Activated CD8-positive, alpha-beta memory T cell treated with anti-CD3 and anti-CD28 coated beads for 4 hours (primary cell): Measurements from ENCODE around the gene OR2B6.
"Not testable (repeated sequence)": the region's sequence is repeated elsewhere in the genome, so short reads cannot be mapped to it uniquely, and the experiment has no call there.

ENCODE experiments used
- DNase-seq, 2 donors: peaks; one replicate each; pipeline ENCODE4 v3.0.0-alpha.2; 2020; ENCODE audit warnings: low read depth in 2 of 2

OR2B6 gene

GRCh38 chr6:27956941-27957340 is at the start of gene OR2B6:
TSS of gene OR2B6 (plus strand) at chr6:27957241. CDS start at chr6:27957241, 0 bp downstream.
- DNase-seq, result no peak

GRCh38 chr6:27908017-27908416 is 49.0 kb upstream of the OR2B6 start:
- DNase-seq, result no peak

GRCh38 chr6:27911956-27912446 is 45.0 kb upstream of the OR2B6 start, which contains the start of gene OR2B2:
TSS of gene OR2B2 (minus strand) at chr6:27912396. CDS start at chr6:27912319, 77 bp downstream.
- DNase-seq, result no peak

GRCh38 chr6:27922949-27923348 is 34.1 kb upstream of the OR2B6 start:
- no peak for DNase-seq

- DNase-seq, result no peak
Observed at GRCh38 chr6:27924179-27924578, 32.9 kb upstream of the OR2B6 start.

GRCh38 chr6:27928041-27928440 is 29.0 kb upstream of the OR2B6 start:
- not testable (repeated sequence) for DNase-seq

GRCh38 chr6:27929930-27930329 is 27.1 kb upstream of the OR2B6 start:
- DNase-seq, result not testable (repeated sequence)

GRCh38 chr6:27931209-27931608 is 25.8 kb upstream of the OR2B6 start:
- DNase-seq, result no peak

- no peak for DNase-seq
Observed at GRCh38 chr6:27940766-27941165, 16.3 kb upstream of the OR2B6 start.

GRCh38 chr6:27943072-27943471 is 14.0 kb upstream of the OR2B6 start:
- not testable (repeated sequence) for DNase-seq

- no peak for DNase-seq
Observed at GRCh38 chr6:27948237-27948636, 8.8 kb upstream of the OR2B6 start.

GRCh38 chr6:27951040-27951439 is 6.0 kb upstream of the OR2B6 start:
- no peak for DNase-seq

- DNase-seq, result no peak
Observed at GRCh38 chr6:27957516-27957915, 475 bp downstream of the OR2B6 start.

GRCh38 chr6:27962506-27962905 is 5.5 kb downstream of the OR2B6 start:
- DNase-seq, result no peak

GRCh38 chr6:27966044-27966443 is 9.0 kb downstream of the OR2B6 start:
- DNase-seq, result no peak

- no peak for DNase-seq
Observed at GRCh38 chr6:27966816-27967426, 9.9 kb downstream of the OR2B6 start.

GRCh38 chr6:27970444-27970843 is 13.4 kb downstream of the OR2B6 start:
- DNase-seq, result no peak

- no peak for DNase-seq
Observed at GRCh38 chr6:27972750-27973149, 15.7 kb downstream of the OR2B6 start.

- DNase-seq, result no peak
Observed at GRCh38 chr6:27977387-27977786, 20.3 kb downstream of the OR2B6 start.

GRCh38 chr6:27978705-27979104 is 21.7 kb downstream of the OR2B6 start:
- no peak for DNase-seq

- DNase-seq, result no peak
Observed at GRCh38 chr6:27980111-27980510, 23.1 kb downstream of the OR2B6 start.

- DNase-seq, result no peak
Observed at GRCh38 chr6:27986928-27987725, 30.1 kb downstream of the OR2B6 start.

GRCh38 chr6:27994616-27995015 is 37.6 kb downstream of the OR2B6 start:
- DNase-seq, result no peak
